HepG2 (cell line): ENCODE measurements around the gene SERPINF2. TPM values are rescaled to one million over a fixed set of nuclear protein-coding genes. Genes with fewer than 3 reads are reported as not detected.

Experiments used
- FOXO1 ChIP-seq: sonication (generic); formaldehyde crosslinking; IDR thresholded peaks from 2 replicates; pipeline ENCODE4 v1.4.0; 2020; ENCODE audit warnings: missing genetic modification reagents
- GATAD2A ChIP-seq: IDR thresholded peaks from 2 replicates; pipeline ENCODE4 v1.6.1; 2016
- LCORL ChIP-seq, 2 experiments: fragments of 450-650 bp in 1 of 2; sonication (generic) in 1 of 2; formaldehyde crosslinking in 1 of 2; IDR thresholded peaks; 2 replicates each; pipeline versions ENCODE4 v1.5.0 to v1.6.1; 2017 to 2020; ENCODE audit warnings: antibody characterized with exemption in 1 of 2, missing genetic modification reagents in 1 of 2
- NFE2L1 ChIP-seq: sonication (generic); formaldehyde crosslinking; IDR thresholded peaks from 2 replicates; pipeline ENCODE4 v1.4.0; 2020; ENCODE audit warnings: missing genetic modification reagents, mild to moderate bottlenecking, borderline replicate concordance
- NR2F2 ChIP-seq: IDR thresholded peaks from 2 replicates; pipeline ENCODE4 v1.6.1; 2012; ENCODE audit warnings: low read depth, inconsistent platforms, borderline replicate concordance
- RBAK ChIP-seq: sonication (generic); formaldehyde crosslinking; IDR thresholded peaks from 2 replicates; pipeline ENCODE4 v1.5.1; 2020; ENCODE audit warnings: mild to moderate bottlenecking, missing genetic modification reagents
- SALL2 ChIP-seq: sonication (generic); formaldehyde crosslinking; IDR thresholded peaks from 2 replicates; pipeline ENCODE4 v1.8.1; 2023; ENCODE audit warnings: mild to moderate bottlenecking, missing genetic modification reagents, inconsistent platforms
- XBP1 ChIP-seq: sonication (generic); formaldehyde crosslinking; IDR thresholded peaks from 2 replicates; pipeline ENCODE4 v1.5.0; 2020; ENCODE audit warnings: missing genetic modification reagents
- ZBTB7B ChIP-seq: sonication (generic); formaldehyde crosslinking; IDR thresholded peaks from 2 replicates; pipeline ENCODE4 v1.4.0; 2020; ENCODE audit warnings: missing genetic modification reagents
- ZNF17 ChIP-seq: sonication (generic); formaldehyde crosslinking; IDR thresholded peaks from 2 replicates; pipeline ENCODE4 v1.5.0; 2020; ENCODE audit warnings: mild to moderate bottlenecking, missing genetic modification reagents
- ZNF230 ChIP-seq: sonication (generic); formaldehyde crosslinking; IDR thresholded peaks from 2 replicates; pipeline ENCODE4 v1.4.0; 2020; ENCODE audit warnings: mild to moderate bottlenecking, missing genetic modification reagents
- ZNF235 ChIP-seq: sonication (generic); formaldehyde crosslinking; IDR thresholded peaks from 2 replicates; pipeline ENCODE4 v1.8.1; 2023; ENCODE audit warnings: mild to moderate bottlenecking, missing genetic modification reagents, borderline replicate concordance
- ZNF329 ChIP-seq: sonication (generic); formaldehyde crosslinking; IDR thresholded peaks from 2 replicates; pipeline ENCODE4 v1.9.0; 2021; ENCODE audit warnings: low read depth, mild to moderate bottlenecking, missing genetic modification reagents
- ZNF33A ChIP-seq: sonication (generic); formaldehyde crosslinking; IDR thresholded peaks from 2 replicates; pipeline ENCODE4 v1.5.1; 2020; ENCODE audit warnings: missing genetic modification reagents, mild to moderate bottlenecking, moderate library complexity, borderline replicate concordance
- ZNF619 ChIP-seq: sonication (generic); formaldehyde crosslinking; IDR thresholded peaks from 2 replicates; pipeline ENCODE4 v1.4.0; 2020; ENCODE audit warnings: mild to moderate bottlenecking, missing genetic modification reagents
- polyA plus RNA-seq, 8 experiments: library from polyadenylated mRNA; depleted of rRNA in 3 of 8; stranded (reverse) in 7 of 8; unstranded in 1 of 8; fragments of >200 nt; fragmentation: Illumina TruSeq in 4 of 8; extraction: Trizol in 4 of 8; gene quantifications; 2 replicates each; pipeline versions ENCODE4 v1.2.1 to v1.2.3, GENCODE V29; 2011 to 2016; ENCODE audit warnings: low read depth in 4 of 8, missing spikeins in 1 of 8, mixed read lengths in 1 of 8; ENCODE audit not compliant: insufficient read depth in 1 of 8
- total RNA-seq, 5 experiments: library from RNA; depleted of rRNA; stranded (reverse); fragments of >200 nt; fragmentation: Illumina TruSeq; extraction: Trizol; gene quantifications; 2 replicates each; pipeline ENCODE4 v1.2.3, GENCODE V29; 2016; ENCODE audit warnings: low read depth in 1 of 5
- TF ChIP-seq, protein P1 (sequence below): sonication (generic); formaldehyde crosslinking; IDR thresholded peaks from 2 replicates; pipeline ENCODE4 v1.4.0; 2020; ENCODE audit warnings: mild to moderate bottlenecking, missing genetic modification reagents
- TF ChIP-seq, protein P2 (sequence below): sonication (generic); formaldehyde crosslinking; IDR thresholded peaks from 2 replicates; pipeline ENCODE4 v1.5.1; 2020; ENCODE audit warnings: mild to moderate bottlenecking, moderate library complexity, missing genetic modification reagents
- TF ChIP-seq, protein P3 (sequence below): sonication (generic); formaldehyde crosslinking; IDR thresholded peaks from 2 replicates; pipeline ENCODE4 v1.4.0; 2020; ENCODE audit warnings: low read depth, mild to moderate bottlenecking, missing genetic modification reagents
- TF ChIP-seq, protein P4 (sequence below): sonication (generic); formaldehyde crosslinking; IDR thresholded peaks from 2 replicates; pipeline ENCODE4 v1.5.0; 2020; ENCODE audit warnings: mild to moderate bottlenecking, missing genetic modification reagents

Gene SERPINF2
- total and polyA plus RNA-seq, 2 of the 13 experiments (the other 11 are each of a cell fraction or from before 2014, with no cell fraction given) = 309 to 548 TPM

DNA sequence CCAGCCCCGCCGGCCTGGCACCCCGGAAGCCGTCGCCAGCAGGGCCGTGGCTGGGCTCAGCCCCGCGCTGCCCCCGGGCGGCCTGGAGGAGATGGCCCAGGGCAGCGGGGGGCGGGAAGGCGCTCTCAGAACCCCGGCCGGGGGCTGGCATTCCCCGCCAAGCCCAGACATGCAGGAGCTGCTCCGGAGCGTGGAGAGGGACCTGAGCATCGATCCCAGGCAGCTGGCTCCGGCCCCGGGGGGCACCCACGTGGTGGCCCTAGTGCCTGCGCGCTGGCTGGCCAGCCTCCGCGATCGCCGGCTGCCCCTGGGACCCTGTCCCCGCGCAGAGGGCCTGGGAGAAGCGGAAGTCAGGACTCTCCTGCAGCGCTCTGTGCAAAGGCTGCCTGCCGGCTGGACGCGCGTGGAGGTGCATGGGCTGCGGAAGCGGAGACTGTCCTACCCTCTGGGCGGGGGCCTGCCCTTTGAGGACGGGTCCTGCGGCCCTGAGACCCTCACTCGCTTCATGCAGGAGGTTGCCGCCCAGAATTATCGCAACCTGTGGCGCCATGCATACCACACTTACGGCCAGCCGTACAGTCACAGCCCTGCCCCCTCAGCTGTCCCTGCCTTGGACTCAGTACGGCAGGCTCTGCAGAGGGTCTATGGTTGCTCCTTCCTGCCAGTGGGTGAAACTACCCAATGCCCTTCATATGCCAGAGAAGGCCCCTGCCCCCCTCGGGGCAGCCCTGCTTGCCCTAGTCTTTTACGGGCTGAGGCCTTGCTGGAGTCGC lies 17.6 kb upstream of the SERPINF2 start (continued):
- TF ChIP-seq, protein P1, sequence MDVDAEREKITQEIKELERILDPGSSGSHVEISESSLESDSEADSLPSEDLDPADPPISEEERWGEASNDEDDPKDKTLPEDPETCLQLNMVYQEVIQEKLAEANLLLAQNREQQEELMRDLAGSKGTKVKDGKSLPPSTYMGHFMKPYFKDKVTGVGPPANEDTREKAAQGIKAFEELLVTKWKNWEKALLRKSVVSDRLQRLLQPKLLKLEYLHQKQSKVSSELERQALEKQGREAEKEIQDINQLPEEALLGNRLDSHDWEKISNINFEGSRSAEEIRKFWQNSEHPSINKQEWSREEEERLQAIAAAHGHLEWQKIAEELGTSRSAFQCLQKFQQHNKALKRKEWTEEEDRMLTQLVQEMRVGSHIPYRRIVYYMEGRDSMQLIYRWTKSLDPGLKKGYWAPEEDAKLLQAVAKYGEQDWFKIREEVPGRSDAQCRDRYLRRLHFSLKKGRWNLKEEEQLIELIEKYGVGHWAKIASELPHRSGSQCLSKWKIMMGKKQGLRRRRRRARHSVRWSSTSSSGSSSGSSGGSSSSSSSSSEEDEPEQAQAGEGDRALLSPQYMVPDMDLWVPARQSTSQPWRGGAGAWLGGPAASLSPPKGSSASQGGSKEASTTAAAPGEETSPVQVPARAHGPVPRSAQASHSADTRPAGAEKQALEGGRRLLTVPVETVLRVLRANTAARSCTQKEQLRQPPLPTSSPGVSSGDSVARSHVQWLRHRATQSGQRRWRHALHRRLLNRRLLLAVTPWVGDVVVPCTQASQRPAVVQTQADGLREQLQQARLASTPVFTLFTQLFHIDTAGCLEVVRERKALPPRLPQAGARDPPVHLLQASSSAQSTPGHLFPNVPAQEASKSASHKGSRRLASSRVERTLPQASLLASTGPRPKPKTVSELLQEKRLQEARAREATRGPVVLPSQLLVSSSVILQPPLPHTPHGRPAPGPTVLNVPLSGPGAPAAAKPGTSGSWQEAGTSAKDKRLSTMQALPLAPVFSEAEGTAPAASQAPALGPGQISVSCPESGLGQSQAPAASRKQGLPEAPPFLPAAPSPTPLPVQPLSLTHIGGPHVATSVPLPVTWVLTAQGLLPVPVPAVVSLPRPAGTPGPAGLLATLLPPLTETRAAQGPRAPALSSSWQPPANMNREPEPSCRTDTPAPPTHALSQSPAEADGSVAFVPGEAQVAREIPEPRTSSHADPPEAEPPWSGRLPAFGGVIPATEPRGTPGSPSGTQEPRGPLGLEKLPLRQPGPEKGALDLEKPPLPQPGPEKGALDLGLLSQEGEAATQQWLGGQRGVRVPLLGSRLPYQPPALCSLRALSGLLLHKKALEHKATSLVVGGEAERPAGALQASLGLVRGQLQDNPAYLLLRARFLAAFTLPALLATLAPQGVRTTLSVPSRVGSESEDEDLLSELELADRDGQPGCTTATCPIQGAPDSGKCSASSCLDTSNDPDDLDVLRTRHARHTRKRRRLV (CRISPR knock-in tag) = no peak
- TF ChIP-seq NFE2L1 (no peak), ZNF329 (CRISPR knock-in tag) (no peak), ZBTB7B (CRISPR knock-in tag) (peak; percentile 16; the same call in 1 of the 2 replicates), GATAD2A (CRISPR knock-in tag) (no peak), SALL2 (CRISPR knock-in tag) (no peak), ZNF230 (no peak), NR2F2 (no peak), ZNF235 (CRISPR knock-in tag) (no peak), FOXO1 (CRISPR knock-in tag) (0 out of 2 replicates have a peak, but pooled peaks have one; percentile 5), XBP1 (CRISPR knock-in tag) (no peak), ZNF33A (no peak), ZNF17 (CRISPR knock-in tag) (no peak), RBAK (CRISPR knock-in tag) (no peak), LCORL (IDR thresholded peaks at IDR 0.05) (no peak), LCORL (CRISPR knock-in tag; IDR thresholded peaks at IDR 0.05) (no peak; the same call in 1 of the 2 replicates), ZNF619 (CRISPR knock-in tag) (no peak)
- TF ChIP-seq, protein P2, sequence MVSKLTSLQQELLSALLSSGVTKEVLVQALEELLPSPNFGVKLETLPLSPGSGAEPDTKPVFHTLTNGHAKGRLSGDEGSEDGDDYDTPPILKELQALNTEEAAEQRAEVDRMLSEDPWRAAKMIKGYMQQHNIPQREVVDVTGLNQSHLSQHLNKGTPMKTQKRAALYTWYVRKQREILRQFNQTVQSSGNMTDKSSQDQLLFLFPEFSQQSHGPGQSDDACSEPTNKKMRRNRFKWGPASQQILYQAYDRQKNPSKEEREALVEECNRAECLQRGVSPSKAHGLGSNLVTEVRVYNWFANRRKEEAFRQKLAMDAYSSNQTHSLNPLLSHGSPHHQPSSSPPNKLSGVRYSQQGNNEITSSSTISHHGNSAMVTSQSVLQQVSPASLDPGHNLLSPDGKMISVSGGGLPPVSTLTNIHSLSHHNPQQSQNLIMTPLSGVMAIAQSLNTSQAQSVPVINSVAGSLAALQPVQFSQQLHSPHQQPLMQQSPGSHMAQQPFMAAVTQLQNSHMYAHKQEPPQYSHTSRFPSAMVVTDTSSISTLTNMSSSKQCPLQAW (CRISPR knock-in tag) = no peak
- TF ChIP-seq, protein P3, sequence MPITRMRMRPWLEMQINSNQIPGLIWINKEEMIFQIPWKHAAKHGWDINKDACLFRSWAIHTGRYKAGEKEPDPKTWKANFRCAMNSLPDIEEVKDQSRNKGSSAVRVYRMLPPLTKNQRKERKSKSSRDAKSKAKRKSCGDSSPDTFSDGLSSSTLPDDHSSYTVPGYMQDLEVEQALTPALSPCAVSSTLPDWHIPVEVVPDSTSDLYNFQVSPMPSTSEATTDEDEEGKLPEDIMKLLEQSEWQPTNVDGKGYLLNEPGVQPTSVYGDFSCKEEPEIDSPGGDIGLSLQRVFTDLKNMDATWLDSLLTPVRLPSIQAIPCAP = no peak
- TF ChIP-seq, protein P4, sequence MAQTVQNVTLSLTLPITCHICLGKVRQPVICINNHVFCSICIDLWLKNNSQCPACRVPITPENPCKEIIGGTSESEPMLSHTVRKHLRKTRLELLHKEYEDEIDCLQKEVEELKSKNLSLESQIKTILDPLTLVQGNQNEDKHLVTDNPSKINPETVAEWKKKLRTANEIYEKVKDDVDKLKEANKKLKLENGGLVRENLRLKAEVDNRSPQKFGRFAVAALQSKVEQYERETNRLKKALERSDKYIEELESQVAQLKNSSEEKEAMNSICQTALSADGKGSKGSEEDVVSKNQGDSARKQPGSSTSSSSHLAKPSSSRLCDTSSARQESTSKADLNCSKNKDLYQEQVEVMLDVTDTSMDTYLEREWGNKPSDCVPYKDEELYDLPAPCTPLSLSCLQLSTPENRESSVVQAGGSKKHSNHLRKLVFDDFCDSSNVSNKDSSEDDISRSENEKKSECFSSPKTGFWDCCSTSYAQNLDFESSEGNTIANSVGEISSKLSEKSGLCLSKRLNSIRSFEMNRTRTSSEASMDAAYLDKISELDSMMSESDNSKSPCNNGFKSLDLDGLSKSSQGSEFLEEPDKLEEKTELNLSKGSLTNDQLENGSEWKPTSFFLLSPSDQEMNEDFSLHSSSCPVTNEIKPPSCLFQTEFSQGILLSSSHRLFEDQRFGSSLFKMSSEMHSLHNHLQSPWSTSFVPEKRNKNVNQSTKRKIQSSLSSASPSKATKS (CRISPR knock-in tag) = no peak
